Neural crest cell (in vitro differentiated cells): ENCODE results near the gene SLC25A45. TPM values are rescaled to one million over a fixed set of nuclear protein-coding genes. Genes with fewer than 3 reads are reported as not detected.

Experiments
- DNase-seq: peaks from one replicate; pipeline ENCODE4 v3.0.0; 2021; ENCODE audit warnings: low read depth, mixed read lengths, low spot score
- H3K27ac Mint-ChIP-seq: one replicate; pipeline ENCODE4 v1.8.0; 2021; ENCODE audit warnings: mild to moderate bottlenecking, mixed read lengths; ENCODE audit not compliant: unreplicated experiment
- H3K27me3 Mint-ChIP-seq: 2 replicates; pipeline ENCODE4 v1.8.0; 2021; ENCODE audit warnings: low read depth, mild to moderate bottlenecking, mixed read lengths
- H3K36me3 Mint-ChIP-seq: 2 replicates; pipeline ENCODE4 v1.8.0; 2021; ENCODE audit warnings: low read depth, mild to moderate bottlenecking, mixed read lengths
- H3K4me1 Mint-ChIP-seq: 2 replicates; pipeline ENCODE4 v1.8.0; 2021; ENCODE audit warnings: mixed read lengths
- H3K4me3 Mint-ChIP-seq: one replicate; pipeline ENCODE4 v1.8.0; 2021; ENCODE audit warnings: mild to moderate bottlenecking, mixed read lengths
- H3K9me3 Mint-ChIP-seq: 2 replicates; pipeline ENCODE4 v1.8.0; 2021; ENCODE audit warnings: mixed read lengths
- total RNA-seq: library from RNA; stranded (reverse); gene quantifications from 2 replicates; pipeline ENCODE4 v1.2.1, GENCODE V29; 2021
- TF ChIP-seq, protein P1 (sequence below): fragments of 200-600 bp; sonication (generic); conservative IDR thresholded peaks from 2 replicates; pipeline ENCODE4 v1.5.0; 2021; ENCODE audit warnings: antibody characterized with exemption, mild to moderate bottlenecking

SLC25A45 gene
- total RNA-seq, 1 donor from 2014 or later: 1.5 TPM

DNA sequence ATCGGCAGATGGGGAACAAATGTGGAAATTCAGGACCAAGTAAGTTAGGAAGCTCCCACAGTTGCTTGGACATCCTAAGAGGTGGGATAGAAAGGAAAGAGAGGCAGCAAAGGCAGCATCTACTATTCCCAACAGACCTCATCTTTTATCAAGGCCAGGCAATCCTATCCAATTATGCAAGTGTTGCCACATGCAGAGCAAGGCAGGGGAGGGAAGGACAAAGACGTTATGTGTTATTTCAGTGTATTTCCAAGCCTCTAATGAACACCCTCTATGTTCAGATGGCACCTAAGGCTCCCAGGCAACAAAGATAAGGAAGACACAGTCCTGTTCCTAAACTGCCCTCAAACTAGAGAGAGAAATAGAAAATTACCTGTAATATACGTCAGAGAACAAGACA lies 18.7 kb downstream of the SLC25A45 start:
- Mint-ChIP-seq H3K4me3 (no peak overlapping the region), H3K4me1 (peaks cover 6% of the 10 kb centered on the region), H3K9me3 (no peaks in the 10 kb centered on the region), H3K36me3 (no peaks in the 10 kb centered on the region), H3K27ac (no peak overlapping the region), H3K27me3 (no peaks in the 10 kb centered on the region)
- TF ChIP-seq, protein P1, sequence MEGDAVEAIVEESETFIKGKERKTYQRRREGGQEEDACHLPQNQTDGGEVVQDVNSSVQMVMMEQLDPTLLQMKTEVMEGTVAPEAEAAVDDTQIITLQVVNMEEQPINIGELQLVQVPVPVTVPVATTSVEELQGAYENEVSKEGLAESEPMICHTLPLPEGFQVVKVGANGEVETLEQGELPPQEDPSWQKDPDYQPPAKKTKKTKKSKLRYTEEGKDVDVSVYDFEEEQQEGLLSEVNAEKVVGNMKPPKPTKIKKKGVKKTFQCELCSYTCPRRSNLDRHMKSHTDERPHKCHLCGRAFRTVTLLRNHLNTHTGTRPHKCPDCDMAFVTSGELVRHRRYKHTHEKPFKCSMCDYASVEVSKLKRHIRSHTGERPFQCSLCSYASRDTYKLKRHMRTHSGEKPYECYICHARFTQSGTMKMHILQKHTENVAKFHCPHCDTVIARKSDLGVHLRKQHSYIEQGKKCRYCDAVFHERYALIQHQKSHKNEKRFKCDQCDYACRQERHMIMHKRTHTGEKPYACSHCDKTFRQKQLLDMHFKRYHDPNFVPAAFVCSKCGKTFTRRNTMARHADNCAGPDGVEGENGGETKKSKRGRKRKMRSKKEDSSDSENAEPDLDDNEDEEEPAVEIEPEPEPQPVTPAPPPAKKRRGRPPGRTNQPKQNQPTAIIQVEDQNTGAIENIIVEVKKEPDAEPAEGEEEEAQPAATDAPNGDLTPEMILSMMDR: no peak
- DNase-seq: no peak

DNA sequence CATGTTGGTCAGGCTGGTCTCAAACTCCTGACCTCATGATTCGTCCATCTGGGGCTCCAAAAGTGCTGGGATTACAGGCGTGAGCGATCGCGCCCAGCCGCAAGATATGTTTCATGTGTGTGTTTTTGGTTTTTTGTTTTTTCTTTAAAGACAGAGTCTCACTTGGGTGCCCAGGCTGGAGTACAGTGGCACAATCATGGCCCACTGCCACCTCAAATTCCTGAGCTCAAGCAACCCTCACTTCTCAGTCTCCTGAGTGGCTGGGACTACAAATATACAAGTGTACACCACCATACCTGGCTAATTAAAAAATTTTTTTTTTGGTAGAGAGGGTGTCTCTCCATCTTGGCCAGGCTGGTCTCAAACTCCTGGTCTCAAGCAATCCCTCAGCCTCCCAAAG lies 19.5 kb downstream of the SLC25A45 start:
- H3K4me3 Mint-ChIP-seq: peak overlapping the region; percentile 21
- H3K4me1 Mint-ChIP-seq: peaks cover 6% of the 10 kb centered on the region
- no peak for DNase-seq
- H3K27ac Mint-ChIP-seq: no peak overlapping the region
- H3K36me3 Mint-ChIP-seq: no peaks in the 10 kb centered on the region
- TF ChIP-seq, protein P1: no peak
- H3K9me3 Mint-ChIP-seq: no peaks in the 10 kb centered on the region
- no peaks in the 10 kb centered on the region for H3K27me3 Mint-ChIP-seq

DNA sequence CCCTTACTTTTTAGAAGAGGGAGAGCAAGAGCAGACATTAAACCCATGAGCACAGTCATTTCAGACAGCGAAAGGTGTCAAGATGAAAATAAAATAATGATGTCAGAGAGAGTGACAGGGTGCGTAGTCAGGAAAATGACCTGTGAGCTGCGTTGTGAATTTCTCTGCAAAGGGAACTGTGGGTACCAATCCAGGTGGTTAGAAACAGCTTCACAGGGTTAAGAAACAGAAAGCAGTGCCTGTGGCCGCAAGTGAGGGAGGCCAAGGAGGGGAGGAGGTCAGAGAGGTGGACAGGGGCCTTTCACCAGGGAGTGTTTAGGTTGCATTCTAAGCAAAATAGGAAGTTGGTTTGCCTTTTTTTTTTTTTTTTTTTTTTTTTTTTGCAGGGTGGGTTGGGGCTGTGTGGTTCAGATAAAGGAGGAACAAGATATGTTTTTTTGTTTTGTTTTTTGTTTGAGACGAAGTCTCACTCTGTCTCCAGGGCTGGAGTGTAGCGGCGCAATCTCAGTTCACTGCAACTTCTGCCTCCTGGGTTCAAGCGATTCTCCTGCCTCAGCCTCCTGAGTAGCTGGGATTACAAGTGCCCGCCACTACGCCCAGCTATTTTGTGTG lies 20.0 kb downstream of the SLC25A45 start:
- TF ChIP-seq, protein P1: no peak
- Mint-ChIP-seq H3K36me3 (no peaks in the 10 kb centered on the region), H3K27me3 (peaks cover 4% of the 10 kb centered on the region), H3K4me1 (peaks cover 6% of the 10 kb centered on the region), H3K4me3 (peak overlapping the region; percentile 21), H3K9me3 (no peaks in the 10 kb centered on the region), H3K27ac (no peak overlapping the region)
- no peak for DNase-seq

DNA sequence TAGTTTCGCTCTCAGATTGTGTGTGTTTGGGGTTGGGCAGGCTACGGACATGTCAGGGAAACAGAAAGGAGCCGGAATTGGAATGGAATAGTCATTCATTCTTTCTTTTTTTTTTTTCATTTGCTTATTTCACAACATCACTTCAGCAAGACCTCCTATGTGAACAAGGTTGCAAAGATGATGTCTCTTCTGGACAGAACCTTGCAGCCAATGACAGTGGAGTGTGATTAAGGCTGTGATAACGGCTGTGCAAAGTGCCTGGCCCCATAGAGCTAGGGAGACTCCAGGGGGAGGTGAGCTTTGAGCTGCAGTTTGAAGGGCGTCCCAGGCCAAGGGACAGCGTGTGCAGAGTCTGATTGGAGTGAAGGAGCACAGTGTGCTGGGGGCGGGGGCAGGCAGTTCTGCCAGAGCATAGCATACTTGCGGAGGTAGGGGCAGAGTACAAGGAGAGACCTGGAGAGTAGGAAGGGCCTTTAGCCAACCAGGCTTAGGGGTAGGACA lies 24.5 kb downstream of the SLC25A45 start:
- TF ChIP-seq, protein P1: no peak
- Mint-ChIP-seq H3K36me3 (no peaks in the 10 kb centered on the region), H3K27me3 (peaks cover 16% of the 10 kb centered on the region), H3K27ac (no peak overlapping the region), H3K4me1 (peaks cover 21% of the 10 kb centered on the region), H3K4me3 (peak overlapping the region; percentile 89), H3K9me3 (no peaks in the 10 kb centered on the region)
- DNase-seq: no peak

DNA sequence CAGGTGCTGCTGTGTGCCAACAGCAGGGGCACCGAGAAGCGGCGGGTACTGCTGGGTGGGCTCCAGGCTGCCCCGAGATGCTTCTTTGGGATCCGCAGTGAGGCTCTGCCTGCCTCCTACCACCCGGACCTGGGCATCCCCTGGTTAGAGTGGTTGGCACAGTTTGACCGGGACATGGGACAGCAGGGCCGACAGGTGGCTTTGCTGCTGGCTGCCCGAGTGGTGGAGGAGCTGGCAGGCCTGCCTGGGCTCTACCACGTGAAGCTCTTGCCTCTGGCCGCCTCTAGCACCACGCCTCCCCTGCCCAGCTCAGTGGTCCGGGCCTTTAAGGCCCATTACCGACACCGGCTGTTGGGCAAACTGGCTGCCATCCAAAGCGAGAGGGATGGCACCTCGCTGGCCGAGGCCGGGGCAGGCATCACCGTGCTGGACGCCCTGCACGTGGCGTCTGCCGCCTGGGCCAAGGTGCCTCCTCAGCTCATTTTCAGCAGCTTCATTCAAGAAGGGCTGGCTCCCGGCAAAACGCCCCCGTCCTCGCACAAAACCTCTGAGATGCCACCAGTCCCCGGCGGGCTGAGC lies 26.0 kb downstream of the SLC25A45 start:
- no peak for DNase-seq
- Mint-ChIP-seq H3K4me1 (peaks cover 21% of the 10 kb centered on the region), H3K9me3 (no peaks in the 10 kb centered on the region), H3K27me3 (peaks cover 16% of the 10 kb centered on the region), H3K4me3 (peak overlapping the region; percentile 89), H3K36me3 (peaks cover 4% of the 10 kb centered on the region), H3K27ac (no peak overlapping the region)
- TF ChIP-seq, protein P1: no peak
